HPDE6-E6E7 (cell line): ENCODE measurements around the gene SLC26A2.
A peak's percentile ranks its signal among the peaks of the same experiment; 100 is the strongest.
"Not testable (repeated sequence)": the region's sequence is repeated elsewhere in the genome, so short reads cannot be mapped to it uniquely, and the experiment has no call there.

Experiments
- DNase-seq: peaks from one replicate; pipeline ENCODE4 v3.0.0; 2011; ENCODE audit warnings: missing footprints; ENCODE audit errors: extremely low spot score

SLC26A2 gene

GRCh38 chr5:150006318-150006717 is 45.8 kb downstream of the SLC26A2 start:
- DNase-seq, result no peak

- no peak for DNase-seq
Measured at GRCh38 chr5:150007050-150007449, 46.5 kb downstream of the SLC26A2 start.

GRCh38 chr5:150009671-150010387 is 49.3 kb downstream of the SLC26A2 start:
- no peak for DNase-seq

- DNase-seq, result no peak
Measured at GRCh38 chr5:150013931-150014330, 53.4 kb downstream of the SLC26A2 start.

- DNase-seq, result no peak
Measured at GRCh38 chr5:150014456-150014855, 53.9 kb downstream of the SLC26A2 start.

- DNase-seq, result no peak
Measured at GRCh38 chr5:150015415-150015814, 54.9 kb downstream of the SLC26A2 start.

GRCh38 chr5:150016537-150016936 is 56.0 kb downstream of the SLC26A2 start:
- DNase-seq, result no peak

GRCh38 chr5:150017226-150018005 is 56.9 kb downstream of the SLC26A2 start:
- peak; percentile 41 for DNase-seq

GRCh38 chr5:150020249-150020648 is 59.7 kb downstream of the SLC26A2 start:
- no peak for DNase-seq

GRCh38 chr5:150021491-150022157 is 61.1 kb downstream of the SLC26A2 start:
- DNase-seq, result peak; percentile 77

GRCh38 chr5:150022158-150022531 is 61.6 kb downstream of the SLC26A2 start:
- DNase-seq, result peak; percentile 67

- DNase-seq, result no peak
Measured at GRCh38 chr5:150022681-150023080, 62.1 kb downstream of the SLC26A2 start.

GRCh38 chr5:150023136-150023535 is 62.6 kb downstream of the SLC26A2 start:
- DNase-seq, result no peak

- no peak for DNase-seq
Measured at GRCh38 chr5:150024346-150024984, 63.9 kb downstream of the SLC26A2 start.

- no peak for DNase-seq
Measured at GRCh38 chr5:150026682-150027172, 66.2 kb downstream of the SLC26A2 start.

- DNase-seq, result not testable (repeated sequence)
Measured at GRCh38 chr5:150028047-150028446, 67.5 kb downstream of the SLC26A2 start.

GRCh38 chr5:150033334-150033733 is 72.8 kb downstream of the SLC26A2 start:
- no peak for DNase-seq

GRCh38 chr5:150034662-150035061 is 74.1 kb downstream of the SLC26A2 start:
- DNase-seq, result no peak

- no peak for DNase-seq
Measured at GRCh38 chr5:150035139-150035895, 74.8 kb downstream of the SLC26A2 start.

- peak; percentile 95 for DNase-seq
Measured at GRCh38 chr5:150036513-150036912, 76.0 kb downstream of the SLC26A2 start.
